Measurements from ENCODE around the gene ADRB1. TPM values are rescaled to one million over a fixed set of nuclear protein-coding genes. Genes with fewer than 3 reads are reported as not detected.

The ADRB1 gene
- total RNA-seq, 1 donor from 2014 or later, result not detected

DNA sequence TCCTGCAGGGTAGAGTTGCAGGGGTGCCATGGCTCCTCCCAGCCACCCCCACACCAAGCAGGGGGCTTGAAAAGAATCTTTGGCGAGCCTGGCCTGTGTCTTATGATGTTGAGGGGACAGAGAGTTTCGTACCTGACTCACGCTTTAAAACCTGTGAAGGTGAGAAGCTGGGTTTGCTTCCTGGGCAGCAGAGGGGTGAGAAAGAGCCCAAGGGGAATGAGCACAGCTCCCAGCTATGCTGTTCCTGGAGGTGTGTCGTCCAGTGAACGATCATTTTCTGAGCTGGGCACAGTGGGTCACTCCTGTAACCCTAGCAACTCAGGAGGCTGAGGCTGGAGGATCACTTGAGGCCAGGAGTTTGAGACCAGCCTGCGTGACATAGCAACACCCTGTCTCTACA, 13.5 kb upstream of the ADRB1 start:
- no peaks in the 10 kb centered on the region for H3K9me3 ChIP-seq
- no peaks in the 10 kb centered on the region for H3K36me3 ChIP-seq
- H3K4me3 ChIP-seq, result no peak overlapping the region
- DNase-seq (ENCODE audit: low spot score in 2 of 2), result no peak
- no peaks in the 10 kb centered on the region for H3K27me3 ChIP-seq
- TF ChIP-seq, protein P1, sequence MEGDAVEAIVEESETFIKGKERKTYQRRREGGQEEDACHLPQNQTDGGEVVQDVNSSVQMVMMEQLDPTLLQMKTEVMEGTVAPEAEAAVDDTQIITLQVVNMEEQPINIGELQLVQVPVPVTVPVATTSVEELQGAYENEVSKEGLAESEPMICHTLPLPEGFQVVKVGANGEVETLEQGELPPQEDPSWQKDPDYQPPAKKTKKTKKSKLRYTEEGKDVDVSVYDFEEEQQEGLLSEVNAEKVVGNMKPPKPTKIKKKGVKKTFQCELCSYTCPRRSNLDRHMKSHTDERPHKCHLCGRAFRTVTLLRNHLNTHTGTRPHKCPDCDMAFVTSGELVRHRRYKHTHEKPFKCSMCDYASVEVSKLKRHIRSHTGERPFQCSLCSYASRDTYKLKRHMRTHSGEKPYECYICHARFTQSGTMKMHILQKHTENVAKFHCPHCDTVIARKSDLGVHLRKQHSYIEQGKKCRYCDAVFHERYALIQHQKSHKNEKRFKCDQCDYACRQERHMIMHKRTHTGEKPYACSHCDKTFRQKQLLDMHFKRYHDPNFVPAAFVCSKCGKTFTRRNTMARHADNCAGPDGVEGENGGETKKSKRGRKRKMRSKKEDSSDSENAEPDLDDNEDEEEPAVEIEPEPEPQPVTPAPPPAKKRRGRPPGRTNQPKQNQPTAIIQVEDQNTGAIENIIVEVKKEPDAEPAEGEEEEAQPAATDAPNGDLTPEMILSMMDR (IDR thresholded peaks at IDR 0.05), result no peak
- no peaks in the 10 kb centered on the region for H3K4me1 ChIP-seq
- intact Hi-C loops (cut with DNase I), result no loop called here
- no peak overlapping the region for H3K27ac ChIP-seq

DNA sequence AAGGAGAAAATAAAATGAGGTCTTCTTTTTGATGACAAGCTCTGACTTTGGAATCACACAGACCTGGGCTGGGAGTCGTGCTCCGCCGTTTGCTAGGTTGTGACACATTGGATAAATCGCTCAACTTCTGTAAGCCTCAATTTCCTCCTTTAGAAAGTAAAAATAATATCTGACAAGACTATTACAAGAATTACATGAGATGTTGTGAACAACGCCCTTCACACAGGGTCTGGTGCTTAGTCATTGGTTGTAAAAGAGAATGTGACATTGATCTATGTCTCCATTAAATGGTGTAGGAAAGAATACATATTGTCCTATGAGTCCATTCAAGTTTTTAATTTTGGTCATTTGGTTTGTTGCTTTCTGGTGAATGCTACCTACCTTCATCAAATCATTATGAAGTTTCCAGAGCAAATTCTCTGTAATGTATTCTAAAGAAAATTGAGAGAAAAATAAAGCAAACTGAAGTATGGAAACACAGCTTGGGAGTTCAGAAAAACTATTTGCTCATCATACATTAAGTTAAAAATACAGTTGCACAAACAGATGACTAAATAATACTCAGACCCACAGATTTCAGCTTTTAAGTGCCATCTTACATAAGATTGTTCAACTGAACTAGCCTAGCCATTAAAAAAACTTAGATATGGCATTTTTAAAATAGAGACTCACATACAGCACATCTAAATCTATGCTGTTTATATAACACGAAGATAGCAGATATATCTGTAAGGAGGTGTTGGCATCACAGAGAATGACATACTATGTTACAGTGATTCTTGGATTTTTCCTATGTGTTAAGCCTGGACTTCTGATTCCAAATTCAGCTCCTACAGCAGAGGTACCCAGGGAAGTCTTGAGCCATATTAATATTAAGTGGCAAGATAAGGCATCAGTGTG, 12.3 kb upstream of the ADRB1 start:
- intact Hi-C loops (cut with DNase I), result no loop called here

DNA sequence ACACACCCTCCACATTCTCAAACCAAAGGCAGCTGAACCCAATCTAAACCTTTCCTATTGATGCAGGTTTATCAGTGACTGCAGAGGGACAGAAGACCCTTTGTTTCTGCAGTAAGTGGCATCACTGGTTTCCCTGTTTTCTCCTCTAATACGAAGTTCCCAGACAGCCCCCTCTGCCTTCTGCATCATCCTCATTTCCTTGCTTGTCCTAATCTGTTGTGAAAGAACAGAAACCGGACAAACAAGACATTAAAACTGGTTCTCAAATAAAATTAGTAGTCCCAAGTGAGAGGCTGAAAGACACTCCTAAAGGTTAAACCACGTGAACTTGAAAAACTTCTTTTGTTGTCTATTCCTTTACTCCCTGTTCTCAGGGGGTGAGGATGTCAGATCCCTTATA, 10.1 kb upstream of the ADRB1 start:
- Histone ChIP-seq H3K4me3 (no peak overlapping the region), H3K9me3 (no peaks in the 10 kb centered on the region), H3K4me1 (no peaks in the 10 kb centered on the region), H3K27me3 (no peaks in the 10 kb centered on the region), H3K27ac (no peak overlapping the region), H3K36me3 (no peaks in the 10 kb centered on the region)
- no peak for DNase-seq (ENCODE audit: low spot score in 2 of 2)
- intact Hi-C loops (cut with DNase I), result no loop called here
- TF ChIP-seq, protein P1 (IDR thresholded peaks at IDR 0.05), result no peak

More for the DNA sequence above, 12.3 kb upstream of the ADRB1 start:
- H3K4me3 ChIP-seq, result no peak overlapping the region
- no peak overlapping the region for H3K27ac ChIP-seq
- DNase-seq (ENCODE audit: low spot score in 2 of 2), result no peak
- no peaks in the 10 kb centered on the region for H3K27me3 ChIP-seq
- H3K36me3 ChIP-seq, result no peaks in the 10 kb centered on the region
- no peaks in the 10 kb centered on the region for H3K4me1 ChIP-seq
- no peaks in the 10 kb centered on the region for H3K9me3 ChIP-seq
- TF ChIP-seq, protein P1 (IDR thresholded peaks at IDR 0.05), result no peak

DNA sequence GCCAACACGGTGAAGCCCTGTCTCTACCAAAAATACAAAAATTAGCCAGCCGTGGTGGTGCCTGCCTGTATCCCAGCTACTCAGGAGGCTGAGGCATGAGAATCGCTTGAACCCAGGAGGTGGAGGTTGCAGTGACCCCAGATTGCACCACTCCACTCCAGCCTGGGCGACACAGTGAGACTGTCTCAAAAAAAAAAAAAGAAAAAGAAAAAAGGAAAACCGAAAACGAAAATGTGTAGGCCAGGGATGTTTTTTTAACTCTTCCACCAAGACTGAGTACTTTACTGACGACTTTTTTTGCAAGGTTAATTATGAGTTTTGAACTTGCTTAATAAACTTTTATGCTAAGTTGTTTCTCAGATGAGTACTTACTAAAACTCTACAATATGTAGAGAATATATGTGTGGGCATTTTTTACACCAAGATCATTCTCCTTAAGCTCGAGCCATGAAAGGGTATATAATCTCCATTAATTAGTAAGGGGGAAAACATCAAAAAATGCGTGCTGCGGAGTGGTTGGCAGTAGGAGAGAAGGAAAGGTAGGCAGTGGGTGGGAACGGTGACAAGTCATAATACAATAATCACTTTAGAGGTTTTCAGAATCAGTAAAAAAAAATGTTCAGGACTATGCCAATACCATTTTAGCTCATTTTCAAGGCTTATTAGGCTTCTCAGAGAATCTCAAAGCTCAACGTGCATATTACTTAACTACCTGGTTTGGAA, 8.6 kb upstream of the ADRB1 start:
- intact Hi-C loops (cut with DNase I), result no loop called here
- H3K4me3 ChIP-seq, result no peak overlapping the region
- H3K27ac ChIP-seq, result no peak overlapping the region
- H3K27me3 ChIP-seq, result no peaks in the 10 kb centered on the region
- H3K9me3 ChIP-seq, result no peaks in the 10 kb centered on the region
- DNase-seq (ENCODE audit: low spot score in 2 of 2), result no peak
- no peaks in the 10 kb centered on the region for H3K36me3 ChIP-seq
- TF ChIP-seq, protein P1 (IDR thresholded peaks at IDR 0.05), result no peak
- no peaks in the 10 kb centered on the region for H3K4me1 ChIP-seq

DNA sequence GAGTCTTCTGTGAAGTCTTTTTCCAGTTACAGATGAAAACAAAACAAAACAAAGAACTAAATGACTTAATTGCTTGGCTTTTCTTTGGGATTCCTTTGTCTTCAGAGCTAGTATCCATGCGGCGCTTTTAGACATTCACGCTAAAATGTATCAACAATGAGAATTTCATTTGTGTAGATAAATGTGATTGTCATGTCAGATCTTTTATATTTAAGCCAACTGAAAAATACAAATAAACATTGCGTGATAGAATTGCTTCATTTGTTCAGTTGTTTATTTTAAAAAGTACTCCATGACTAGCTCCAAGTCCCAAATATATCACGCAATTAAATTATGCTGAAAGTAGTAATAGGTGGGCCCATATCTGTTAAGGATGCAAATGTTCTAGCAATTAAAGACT, 7.9 kb upstream of the ADRB1 start:
- Histone ChIP-seq H3K27ac (no peak overlapping the region), H3K9me3 (no peaks in the 10 kb centered on the region), H3K27me3 (no peaks in the 10 kb centered on the region), H3K4me3 (no peak overlapping the region), H3K4me1 (no peaks in the 10 kb centered on the region), H3K36me3 (no peaks in the 10 kb centered on the region)
- intact Hi-C loops (cut with DNase I), result no loop called here
- TF ChIP-seq, protein P1 (IDR thresholded peaks at IDR 0.05), result no peak
- DNase-seq (ENCODE audit: low spot score in 2 of 2), result no peak
